Measurements from ENCODE around the gene LRRC32.

LRRC32 gene

DNA sequence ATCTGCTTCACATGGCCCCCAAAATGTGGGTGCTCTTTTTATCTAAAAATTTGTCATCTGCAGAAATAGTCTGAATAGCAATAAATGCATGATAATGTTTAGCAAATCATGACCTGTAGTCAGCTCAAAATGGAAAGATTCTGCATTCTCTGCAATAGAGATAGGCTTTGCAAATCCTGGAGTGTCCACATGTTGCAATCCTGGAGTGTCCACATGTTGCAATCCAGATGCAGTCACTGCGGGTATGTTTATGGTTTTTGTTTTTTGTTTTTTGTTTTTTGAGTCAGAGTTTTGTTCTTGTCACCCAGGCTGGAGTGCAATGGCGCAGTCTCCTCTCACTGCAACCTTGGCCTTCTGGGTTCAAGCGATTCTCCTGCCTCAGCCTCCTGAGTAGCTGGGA lies 20.2 kb upstream of the LRRC32 start:
- TF ChIP-seq, protein P1, sequence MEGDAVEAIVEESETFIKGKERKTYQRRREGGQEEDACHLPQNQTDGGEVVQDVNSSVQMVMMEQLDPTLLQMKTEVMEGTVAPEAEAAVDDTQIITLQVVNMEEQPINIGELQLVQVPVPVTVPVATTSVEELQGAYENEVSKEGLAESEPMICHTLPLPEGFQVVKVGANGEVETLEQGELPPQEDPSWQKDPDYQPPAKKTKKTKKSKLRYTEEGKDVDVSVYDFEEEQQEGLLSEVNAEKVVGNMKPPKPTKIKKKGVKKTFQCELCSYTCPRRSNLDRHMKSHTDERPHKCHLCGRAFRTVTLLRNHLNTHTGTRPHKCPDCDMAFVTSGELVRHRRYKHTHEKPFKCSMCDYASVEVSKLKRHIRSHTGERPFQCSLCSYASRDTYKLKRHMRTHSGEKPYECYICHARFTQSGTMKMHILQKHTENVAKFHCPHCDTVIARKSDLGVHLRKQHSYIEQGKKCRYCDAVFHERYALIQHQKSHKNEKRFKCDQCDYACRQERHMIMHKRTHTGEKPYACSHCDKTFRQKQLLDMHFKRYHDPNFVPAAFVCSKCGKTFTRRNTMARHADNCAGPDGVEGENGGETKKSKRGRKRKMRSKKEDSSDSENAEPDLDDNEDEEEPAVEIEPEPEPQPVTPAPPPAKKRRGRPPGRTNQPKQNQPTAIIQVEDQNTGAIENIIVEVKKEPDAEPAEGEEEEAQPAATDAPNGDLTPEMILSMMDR (IDR thresholded peaks at IDR 0.05) = no peak

DNA sequence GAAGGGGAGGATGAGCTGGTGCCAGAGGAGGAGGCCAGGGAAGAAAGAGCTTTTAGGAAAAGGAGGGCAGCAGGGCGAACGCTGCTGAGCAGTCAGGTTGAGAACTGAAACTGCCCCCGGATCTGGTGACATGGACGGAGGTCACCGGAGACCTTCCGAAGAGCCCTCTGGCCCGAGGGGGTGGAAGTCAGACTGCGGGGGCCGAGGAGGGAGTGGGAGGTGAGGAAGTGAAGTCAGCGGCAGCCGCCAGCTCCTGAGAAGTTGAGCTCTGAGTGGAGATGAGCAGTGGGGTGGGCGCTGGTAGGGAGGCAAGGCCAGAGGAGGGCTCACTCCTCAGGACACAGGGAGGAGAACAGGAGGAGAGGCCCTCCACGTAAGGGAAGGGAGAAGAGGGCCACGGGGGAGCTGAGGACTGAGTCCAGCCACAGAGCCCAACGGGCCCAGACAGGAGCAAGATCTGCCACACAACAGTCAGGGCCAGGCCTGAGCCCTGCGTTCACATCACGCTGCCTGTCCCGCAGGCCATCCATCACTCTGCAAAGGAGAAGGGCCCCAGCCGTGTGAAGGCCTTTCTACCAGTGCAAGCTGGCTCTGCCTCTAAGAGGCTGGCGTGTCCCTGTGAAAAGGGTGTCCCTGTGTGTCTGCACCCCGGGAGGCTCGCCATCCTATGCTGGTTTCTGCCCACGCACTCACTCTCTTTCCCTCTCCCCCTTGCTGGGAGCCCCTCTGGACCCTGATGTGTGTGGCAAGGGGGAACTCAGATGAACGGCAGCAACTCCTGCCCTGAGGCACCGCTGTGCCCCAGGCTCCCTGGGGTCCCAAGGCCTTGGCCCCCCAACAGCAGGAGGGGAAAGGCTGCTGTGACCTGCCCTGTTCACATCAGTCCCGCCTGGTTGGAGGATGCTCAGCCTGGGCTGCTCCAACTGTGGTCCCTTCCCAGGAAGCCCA lies 19.0 kb upstream of the LRRC32 start:
- TF ChIP-seq, protein P1 (IDR thresholded peaks at IDR 0.05) = no peak

- TF ChIP-seq, protein P1 (IDR thresholded peaks at IDR 0.05) = no peak
Observed at GRCh38 chr11:76688146-76688545, 17.6 kb upstream of the LRRC32 start.

GRCh38 chr11:76686261-76687079 lies 15.9 kb upstream of the LRRC32 start:
- TF ChIP-seq, protein P1 (IDR thresholded peaks at IDR 0.05) = no peak

DNA sequence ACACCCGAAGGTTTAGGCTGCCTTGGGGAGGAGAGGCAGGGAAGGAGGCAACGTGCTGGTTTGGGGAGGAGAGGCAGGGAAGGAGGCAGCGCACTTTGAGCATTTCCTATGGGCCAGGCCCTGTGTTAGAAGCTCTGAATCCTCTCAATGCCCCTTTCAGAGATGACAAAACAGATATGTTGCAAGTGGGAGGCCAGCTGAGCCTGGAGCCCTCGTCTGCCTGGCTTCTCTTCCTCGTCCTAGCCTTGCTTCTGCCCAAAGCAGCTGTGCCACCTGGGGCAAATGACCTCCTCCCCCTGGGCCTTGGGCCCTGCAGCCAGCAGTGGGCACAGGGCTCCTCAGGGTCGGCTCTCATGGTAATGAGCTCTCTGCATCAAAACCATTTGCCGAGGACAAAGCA lies 15.3 kb upstream of the LRRC32 start:
- TF ChIP-seq, protein P1 (IDR thresholded peaks at IDR 0.05) = no peak

DNA sequence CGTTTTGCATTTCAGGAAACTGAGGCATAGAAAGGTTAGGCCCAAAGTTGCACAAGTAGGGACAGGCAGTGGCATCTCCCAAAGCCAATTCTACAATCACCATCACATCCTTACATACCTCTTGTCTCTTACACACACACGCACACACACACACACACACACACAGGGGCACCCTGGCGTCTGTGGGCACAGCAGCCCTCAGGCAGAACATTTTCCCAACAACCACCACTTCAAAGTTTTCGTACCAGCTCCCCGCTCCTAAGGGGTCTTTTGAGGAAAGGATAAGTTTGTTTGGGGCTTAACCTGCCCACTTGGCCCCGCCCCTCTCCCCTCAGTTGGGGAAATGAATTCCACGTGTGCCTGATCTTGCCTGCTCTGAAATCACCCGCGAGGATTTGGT lies 14.7 kb upstream of the LRRC32 start:
- TF ChIP-seq, protein P1 (IDR thresholded peaks at IDR 0.05) = no peak

- TF ChIP-seq, protein P1 (IDR thresholded peaks at IDR 0.05) = no peak
Observed at GRCh38 chr11:76684516-76684915, 14.0 kb upstream of the LRRC32 start.

Measured in LNCAP (cell line).